ENCODE measurements around the gene EPG5.

DNA sequence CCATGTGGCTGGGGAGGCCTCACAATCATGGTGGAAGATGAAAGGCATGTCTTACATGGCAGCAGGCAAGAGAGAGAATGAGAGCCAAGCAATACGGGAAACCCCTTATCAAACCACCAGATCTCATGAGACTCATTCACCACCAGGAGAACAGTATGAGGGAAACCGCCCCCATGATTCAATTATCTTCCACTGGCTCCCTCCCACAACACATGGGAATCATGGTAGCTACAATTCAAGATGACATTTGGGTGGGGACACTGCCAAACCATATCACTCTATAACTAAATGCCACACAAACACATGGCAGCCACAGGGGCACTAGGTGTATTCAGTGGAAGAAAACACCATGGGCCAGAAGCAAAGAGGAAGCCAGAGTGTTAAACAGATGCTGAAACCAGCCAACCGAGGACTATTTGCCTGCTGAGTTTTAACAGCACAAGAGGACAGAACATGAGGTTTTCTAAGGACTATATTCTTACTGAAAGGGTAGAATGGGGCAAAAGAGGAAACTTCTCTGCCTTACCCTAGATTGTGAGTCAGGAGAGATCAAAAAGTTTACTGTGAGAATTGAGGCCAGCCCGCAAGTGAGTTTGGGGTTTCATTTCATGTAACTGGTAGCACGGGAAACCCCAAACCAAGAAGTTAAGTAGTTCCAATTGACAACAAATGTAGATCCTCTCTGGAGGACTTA is 92.5 kb downstream of the EPG5 start:
- TF ChIP-seq, protein P1, sequence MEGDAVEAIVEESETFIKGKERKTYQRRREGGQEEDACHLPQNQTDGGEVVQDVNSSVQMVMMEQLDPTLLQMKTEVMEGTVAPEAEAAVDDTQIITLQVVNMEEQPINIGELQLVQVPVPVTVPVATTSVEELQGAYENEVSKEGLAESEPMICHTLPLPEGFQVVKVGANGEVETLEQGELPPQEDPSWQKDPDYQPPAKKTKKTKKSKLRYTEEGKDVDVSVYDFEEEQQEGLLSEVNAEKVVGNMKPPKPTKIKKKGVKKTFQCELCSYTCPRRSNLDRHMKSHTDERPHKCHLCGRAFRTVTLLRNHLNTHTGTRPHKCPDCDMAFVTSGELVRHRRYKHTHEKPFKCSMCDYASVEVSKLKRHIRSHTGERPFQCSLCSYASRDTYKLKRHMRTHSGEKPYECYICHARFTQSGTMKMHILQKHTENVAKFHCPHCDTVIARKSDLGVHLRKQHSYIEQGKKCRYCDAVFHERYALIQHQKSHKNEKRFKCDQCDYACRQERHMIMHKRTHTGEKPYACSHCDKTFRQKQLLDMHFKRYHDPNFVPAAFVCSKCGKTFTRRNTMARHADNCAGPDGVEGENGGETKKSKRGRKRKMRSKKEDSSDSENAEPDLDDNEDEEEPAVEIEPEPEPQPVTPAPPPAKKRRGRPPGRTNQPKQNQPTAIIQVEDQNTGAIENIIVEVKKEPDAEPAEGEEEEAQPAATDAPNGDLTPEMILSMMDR (IDR thresholded peaks at IDR 0.05) = no peak
- TF ChIP-seq, protein P2, sequence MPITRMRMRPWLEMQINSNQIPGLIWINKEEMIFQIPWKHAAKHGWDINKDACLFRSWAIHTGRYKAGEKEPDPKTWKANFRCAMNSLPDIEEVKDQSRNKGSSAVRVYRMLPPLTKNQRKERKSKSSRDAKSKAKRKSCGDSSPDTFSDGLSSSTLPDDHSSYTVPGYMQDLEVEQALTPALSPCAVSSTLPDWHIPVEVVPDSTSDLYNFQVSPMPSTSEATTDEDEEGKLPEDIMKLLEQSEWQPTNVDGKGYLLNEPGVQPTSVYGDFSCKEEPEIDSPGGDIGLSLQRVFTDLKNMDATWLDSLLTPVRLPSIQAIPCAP (CRISPR knock-in tag; IDR thresholded peaks at IDR 0.05) = no peak
- TF ChIP-seq NR2C2 (CRISPR knock-in tag; IDR thresholded peaks at IDR 0.05) (no peak), TP53 (CRISPR knock-in tag; IDR thresholded peaks at IDR 0.05) (no peak), SP1 (CRISPR knock-in tag; conservative IDR thresholded peaks at IDR 0.05) (no peak), EMX1 (CRISPR knock-in tag; IDR thresholded peaks at IDR 0.05) (no peak), RELA (CRISPR knock-in tag; IDR thresholded peaks at IDR 0.05; ENCODE audit: borderline replicate concordance) (no peak)
- TF ChIP-seq, protein P3, sequence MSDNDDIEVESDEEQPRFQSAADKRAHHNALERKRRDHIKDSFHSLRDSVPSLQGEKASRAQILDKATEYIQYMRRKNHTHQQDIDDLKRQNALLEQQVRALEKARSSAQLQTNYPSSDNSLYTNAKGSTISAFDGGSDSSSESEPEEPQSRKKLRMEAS (CRISPR knock-in tag; IDR thresholded peaks at IDR 0.05) = no peak
- TF ChIP-seq, protein P4, sequence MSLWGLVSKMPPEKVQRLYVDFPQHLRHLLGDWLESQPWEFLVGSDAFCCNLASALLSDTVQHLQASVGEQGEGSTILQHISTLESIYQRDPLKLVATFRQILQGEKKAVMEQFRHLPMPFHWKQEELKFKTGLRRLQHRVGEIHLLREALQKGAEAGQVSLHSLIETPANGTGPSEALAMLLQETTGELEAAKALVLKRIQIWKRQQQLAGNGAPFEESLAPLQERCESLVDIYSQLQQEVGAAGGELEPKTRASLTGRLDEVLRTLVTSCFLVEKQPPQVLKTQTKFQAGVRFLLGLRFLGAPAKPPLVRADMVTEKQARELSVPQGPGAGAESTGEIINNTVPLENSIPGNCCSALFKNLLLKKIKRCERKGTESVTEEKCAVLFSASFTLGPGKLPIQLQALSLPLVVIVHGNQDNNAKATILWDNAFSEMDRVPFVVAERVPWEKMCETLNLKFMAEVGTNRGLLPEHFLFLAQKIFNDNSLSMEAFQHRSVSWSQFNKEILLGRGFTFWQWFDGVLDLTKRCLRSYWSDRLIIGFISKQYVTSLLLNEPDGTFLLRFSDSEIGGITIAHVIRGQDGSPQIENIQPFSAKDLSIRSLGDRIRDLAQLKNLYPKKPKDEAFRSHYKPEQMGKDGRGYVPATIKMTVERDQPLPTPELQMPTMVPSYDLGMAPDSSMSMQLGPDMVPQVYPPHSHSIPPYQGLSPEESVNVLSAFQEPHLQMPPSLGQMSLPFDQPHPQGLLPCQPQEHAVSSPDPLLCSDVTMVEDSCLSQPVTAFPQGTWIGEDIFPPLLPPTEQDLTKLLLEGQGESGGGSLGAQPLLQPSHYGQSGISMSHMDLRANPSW (CRISPR knock-in tag; conservative IDR thresholded peaks at IDR 0.05; ENCODE audit: low read depth) = no peak

Measured in WTC11 (cell line).